GOT3 (cell line): ENCODE results near the gene OR51G2.

Experiments used
- DNase-seq: peaks from one replicate; lab custom pipeline; 2025; ENCODE audit warnings: mixed read lengths; lab: John Stamatoyannopoulos, UW

Gene OR51G2

DNA sequence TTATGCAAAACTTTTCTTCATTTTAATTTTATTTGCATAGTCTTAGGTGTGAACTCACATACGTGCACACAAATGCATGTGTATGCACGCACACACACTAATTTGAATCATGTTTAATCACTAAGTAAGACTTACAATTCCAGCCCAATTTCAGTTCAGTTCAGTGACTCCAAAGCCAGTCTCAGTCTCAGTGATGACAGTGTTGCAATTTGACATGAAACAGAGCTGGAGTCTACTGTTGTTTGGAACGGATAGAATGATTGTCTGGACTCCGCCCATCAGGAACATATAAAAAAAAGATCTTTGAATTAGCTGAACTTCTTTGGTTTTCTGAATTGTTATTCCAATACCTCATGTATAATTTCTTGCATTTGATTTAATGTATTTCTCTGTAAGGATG is 55.3 kb downstream of the OR51G2 start:
- DNase-seq, result no peak
